ENCODE data around the gene LPAR2. TPM values are rescaled to one million over a fixed set of nuclear protein-coding genes. Genes with fewer than 3 reads are reported as not detected.

LPAR2 gene
- total and polyA plus RNA-seq, 2 experiments from 2014 or later = 39.4 to 63.1 TPM

GRCh38 chr19:19649155-19649554 lies 21.1 kb upstream of the LPAR2 start (continued):
- TF ChIP-seq ZNF462 (CRISPR knock-in tag; IDR thresholded peaks at IDR 0.05) (no peak), CREB1 (CRISPR knock-in tag; IDR thresholded peaks at IDR 0.05; ENCODE audit: low read depth) (no peak), ZNF331 (CRISPR knock-in tag; IDR thresholded peaks at IDR 0.05; ENCODE audit: low read depth) (no peak), POLR2AphosphoS5 (IDR thresholded peaks at IDR 0.05; ENCODE audit: low read depth) (no peak)

DNA sequence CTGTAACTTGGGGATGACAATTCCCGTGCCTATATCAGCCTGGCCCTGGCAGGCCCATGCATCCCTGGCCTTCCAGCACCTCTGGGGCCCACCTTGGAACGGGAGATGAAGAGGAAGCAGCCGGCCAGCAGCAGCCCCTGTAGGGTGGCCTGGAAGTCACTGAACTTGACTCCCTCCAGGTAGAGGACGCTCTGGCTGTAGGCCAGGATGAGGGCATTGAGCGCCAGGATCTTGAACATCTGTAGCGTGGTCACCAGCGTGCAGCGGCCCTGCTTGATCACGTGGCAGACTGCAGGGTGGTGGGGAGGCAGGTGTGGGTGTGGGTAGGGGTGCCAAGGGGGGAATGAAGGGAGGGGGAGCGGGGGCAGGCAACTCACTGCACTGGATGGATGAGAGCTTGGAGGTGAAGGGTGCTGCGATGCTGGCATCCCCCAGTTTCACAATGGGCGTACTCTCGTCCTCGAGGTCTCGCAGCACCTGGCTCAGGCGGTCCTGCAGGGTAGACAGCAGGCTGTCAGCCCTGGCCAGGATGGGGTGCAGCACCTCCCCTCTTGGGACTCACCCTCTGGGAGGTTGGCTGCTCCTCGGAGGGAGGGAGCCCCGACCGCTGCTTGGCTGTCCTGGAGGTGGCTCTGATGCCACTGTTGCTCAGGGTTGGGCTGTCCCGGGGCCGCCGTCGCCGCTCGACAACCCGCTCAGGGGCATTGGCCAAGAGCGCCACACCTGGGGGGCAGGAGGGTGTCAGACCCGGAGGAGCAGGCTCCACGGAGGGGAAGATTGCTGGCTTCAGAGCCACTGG lies 19.2 kb upstream of the LPAR2 start:
- Histone ChIP-seq H4K20me1 (replicated peaks; ENCODE audit: insufficient read depth) (no peaks in the 10 kb centered on the region; the same call in 1 of the 2 replicates), H3K27ac (ENCODE audit: low read depth) (no peak overlapping the region), H3K4me2 (no peak overlapping the region), H3K79me2 (replicated peaks; ENCODE audit: insufficient read depth) (no peaks in the 10 kb centered on the region), H3F3A (replicated peaks; ENCODE audit: low read depth) (peaks cover 14% of the 10 kb centered on the region), H3K4me1 (ENCODE audit: insufficient read depth) (peaks cover 4% of the 10 kb centered on the region), H2AFZ (no peak overlapping the region), H3K27me3 (ENCODE audit: insufficient read depth) (no peaks in the 10 kb centered on the region), H3K4me3 (no peak overlapping the region), H3K36me3 (ENCODE audit: insufficient read depth) (peaks cover 10% of the 10 kb centered on the region), H3K9me2 (ENCODE audit: insufficient read depth) (no peaks in the 10 kb centered on the region)
- Mint-ChIP-seq H3K27me3 (ENCODE audit: insufficient read depth, low read depth, poor library complexity) (peaks cover 23% of the 10 kb centered on the region), H3K27ac (no peak overlapping the region), H3K36me3 (ENCODE audit: low read depth) (peaks cover 60% of the 10 kb centered on the region), H3K4me1 (peaks cover 5% of the 10 kb centered on the region; the same call in 2 of the 3 replicates), H3K9me3 (no peaks in the 10 kb centered on the region; the same call in 2 of the 3 replicates), H3K4me3 (no peak overlapping the region)
- DNase-seq (ENCODE audit: low spot score) (no peak), ATAC-seq (no peak)
- TF ChIP-seq JUNB (IDR thresholded peaks at IDR 0.05; ENCODE audit: unreplicated experiment) (no peak), ZNF331 (CRISPR knock-in tag; IDR thresholded peaks at IDR 0.05; ENCODE audit: low read depth) (no peak), CTCF (conservative IDR thresholded peaks at IDR 0.05; ENCODE audit: low read depth in 2 of 2) (no peak), ETS1 (IDR thresholded peaks at IDR 0.05) (no peak), CREB1 (CRISPR knock-in tag; IDR thresholded peaks at IDR 0.05; ENCODE audit: low read depth) (no peak), POLR2AphosphoS5 (IDR thresholded peaks at IDR 0.05; ENCODE audit: low read depth) (no peak), EZH2 (IDR thresholded peaks at IDR 0.05; ENCODE audit: low read depth, unreplicated experiment) (no peak), NANOG (IDR thresholded peaks at IDR 0.05; ENCODE audit: borderline replicate concordance) (no peak)

All from GM23338 (cell line).